Activated CD4-positive, alpha-beta memory T cell treated with anti-CD3 and anti-CD28 coated beads, Interleukin-2, amount 10 ng/mL, durations not matched to agents 7 days and 5 days (primary cell): ENCODE measurements around the gene BCL2L2. TPM values are rescaled to one million over a fixed set of nuclear protein-coding genes. Genes with fewer than 3 reads are reported as not detected.

Source experiments
- CTCF ChIA-PET: fragments of 350-600 bp; sonication (Branson Sonifier 250); formaldehyde crosslinking; loops from one replicate; lab custom pipeline; 2021; ENCODE audit warnings: antibody characterized with exemption, inconsistent platforms; lab: Charles Lee
- POLR2A ChIA-PET: fragments of 350-600 bp; sonication (Branson Sonifier 250); formaldehyde crosslinking; loops from one replicate; lab custom pipeline; 2021; ENCODE audit warnings: antibody characterized with exemption; lab: Charles Lee
- DNase-seq: peaks from one replicate; pipeline ENCODE4 v3.0.0-alpha.2; 2020
- H3K27ac Mint-ChIP-seq: one replicate; pipeline ENCODE4 v1.8.0; 2021; ENCODE audit warnings: mild to moderate bottlenecking, mixed read lengths
- H3K27me3 Mint-ChIP-seq: one replicate; pipeline ENCODE4 v1.8.0; 2021; ENCODE audit warnings: mixed read lengths
- H3K36me3 Mint-ChIP-seq: one replicate; pipeline ENCODE4 v1.8.0; 2021; ENCODE audit warnings: low read depth, mixed read lengths
- H3K4me1 Mint-ChIP-seq: one replicate; pipeline ENCODE4 v1.8.0; 2021; ENCODE audit warnings: mixed read lengths
- H3K4me3 Mint-ChIP-seq: one replicate; pipeline ENCODE4 v1.8.0; 2021; ENCODE audit warnings: mild to moderate bottlenecking, mixed read lengths
- H3K9me3 Mint-ChIP-seq: one replicate; pipeline ENCODE4 v1.8.0; 2021; ENCODE audit warnings: mixed read lengths
- total RNA-seq, 2 experiments: library from RNA; stranded (reverse); gene quantifications; one replicate each; pipeline ENCODE4 v1.2.3, GENCODE V29; 2021

The BCL2L2 gene
- total RNA-seq, 2 experiments from 2014 or later: 2.1 to 4.1 TPM

- H3K4me3 Mint-ChIP-seq: peak overlapping the region; percentile 93
Measured at GRCh38 chr14:23301288-23301968, 5.2 kb upstream of the BCL2L2 start.

DNA sequence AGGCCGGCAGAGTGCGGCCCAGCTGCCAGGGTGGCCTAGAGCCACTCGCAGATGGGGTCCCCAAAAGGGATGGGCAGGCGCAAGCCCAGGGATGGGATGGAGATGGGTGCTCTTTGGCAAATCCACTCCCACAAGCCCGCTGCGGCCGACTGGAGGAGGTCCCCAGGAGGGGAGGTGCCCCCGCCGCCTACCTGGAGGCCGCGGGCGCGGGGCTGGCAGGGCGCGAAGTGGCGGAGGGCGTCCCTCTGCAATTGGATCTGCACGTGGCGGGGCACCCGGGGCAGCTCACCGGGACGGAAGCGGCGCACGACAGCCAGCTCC, 4.7 kb upstream of the BCL2L2 start:
- Mint-ChIP-seq H3K36me3 (peaks cover 28% of the 10 kb centered on the region), H3K9me3 (no peaks in the 10 kb centered on the region), H3K27ac (peak overlapping the region; percentile 95), H3K27me3 (peaks cover 8% of the 10 kb centered on the region), H3K4me3 (peak overlapping the region; percentile 88), H3K4me1 (peaks cover 31% of the 10 kb centered on the region)
- ChIA-PET POLR2A (interaction anchor here (0.8 to 14.2 kb wide), 20 partner anchors 9 to 859 kb away, joined by 3 to 282 read pairs (median 6); partner anchors contain the start of genes ACIN1, C14orf119, HOMEZ and IRF9), CTCF (interaction anchor here (0.6 to 9.2 kb wide), 8 partner anchors 9 to 206 kb away, joined by 3 to 78 read pairs (median 8); partner anchors contain the start of genes C14orf119, HOMEZ and PABPN1)
- no peak for DNase-seq

More at GRCh38 chr14:23301288-23301968, 5.2 kb upstream of the BCL2L2 start:
- peak overlapping the region; percentile 95 for H3K27ac Mint-ChIP-seq
- peaks cover 33% of the 10 kb centered on the region for H3K36me3 Mint-ChIP-seq
- H3K27me3 Mint-ChIP-seq: peaks cover 8% of the 10 kb centered on the region
- peaks cover 31% of the 10 kb centered on the region for H3K4me1 Mint-ChIP-seq
- CTCF ChIA-PET: interaction anchor here (0.6 to 9.2 kb wide), 15 partner anchors 9 to 233 kb away, joined by 3 to 78 read pairs (median 4); partner anchors contain the start of genes C14orf119, CEBPE, HOMEZ and PABPN1
- DNase-seq: peak; percentile 98
- H3K9me3 Mint-ChIP-seq: no peaks in the 10 kb centered on the region
- POLR2A ChIA-PET: interaction anchor here (0.8 to 14.2 kb wide), 21 partner anchors 9 to 859 kb away, joined by 3 to 282 read pairs (median 7); partner anchors contain the start of genes ACIN1, C14orf119, HOMEZ and IRF9

DNA sequence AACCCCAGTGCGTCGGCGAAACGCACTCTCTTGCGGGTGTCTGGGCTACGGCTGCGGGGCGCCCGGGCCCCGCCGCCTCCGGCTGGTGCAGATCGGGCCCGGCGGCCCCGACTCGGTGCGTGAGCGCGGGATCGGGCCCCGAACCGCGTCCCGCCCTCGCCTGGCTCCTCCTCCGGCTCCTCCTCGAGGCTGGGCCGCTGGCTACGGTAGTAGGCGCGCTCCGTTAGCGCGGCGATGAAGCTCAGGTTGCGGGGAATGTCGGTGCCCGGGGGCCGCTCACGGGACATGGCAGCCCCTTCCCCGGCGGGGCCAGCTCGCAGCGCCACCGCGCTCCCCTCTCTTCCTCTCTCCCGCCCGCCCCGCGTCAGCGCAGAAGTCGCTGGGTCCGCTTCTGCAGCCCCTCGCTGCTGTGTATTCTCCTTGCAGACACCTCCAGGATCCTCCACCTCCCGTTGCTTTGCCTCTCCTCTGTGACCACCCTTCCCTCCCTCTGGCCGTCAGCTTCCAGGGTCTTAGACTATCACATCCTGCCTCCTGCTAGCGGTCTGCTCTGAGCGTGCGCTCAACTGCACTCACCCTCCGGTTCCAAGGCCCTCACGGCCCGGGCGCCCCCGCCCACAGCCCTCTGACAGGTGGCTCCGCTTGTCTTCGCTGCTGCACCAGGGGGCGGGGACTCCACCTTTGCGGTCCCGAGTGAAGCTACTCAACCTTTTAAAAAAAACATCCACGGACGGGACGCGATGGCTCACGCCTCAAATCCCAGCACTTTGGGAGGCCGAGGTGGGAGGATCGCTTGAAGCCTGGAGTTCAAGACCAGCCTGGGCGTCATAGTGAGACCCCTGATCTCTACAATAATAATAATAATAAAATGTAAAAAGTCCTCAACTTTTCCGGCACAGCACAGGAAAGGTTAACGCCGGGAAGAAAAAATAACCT, 4.1 kb upstream of the BCL2L2 start, which contains the start of gene PPP1R3E:
TSS of gene PPP1R3E (minus strand) at position 570 of the 936 bp plus-strand sequence. CDS start at position 287, 283 bp downstream.
- ChIA-PET POLR2A (interaction anchor here (0.7 to 14.2 kb wide), 20 partner anchors 9 to 858 kb away, joined by 3 to 282 read pairs (median 4); partner anchors contain the start of genes ACIN1, C14orf119, HOMEZ and IRF9), CTCF (interaction anchor here (0.6 to 9.2 kb wide), 9 partner anchors 10 to 234 kb away, joined by 3 to 78 read pairs (median 5); partner anchors contain the start of genes HOMEZ and PABPN1)
- peak; percentile 83 for DNase-seq

DNA sequence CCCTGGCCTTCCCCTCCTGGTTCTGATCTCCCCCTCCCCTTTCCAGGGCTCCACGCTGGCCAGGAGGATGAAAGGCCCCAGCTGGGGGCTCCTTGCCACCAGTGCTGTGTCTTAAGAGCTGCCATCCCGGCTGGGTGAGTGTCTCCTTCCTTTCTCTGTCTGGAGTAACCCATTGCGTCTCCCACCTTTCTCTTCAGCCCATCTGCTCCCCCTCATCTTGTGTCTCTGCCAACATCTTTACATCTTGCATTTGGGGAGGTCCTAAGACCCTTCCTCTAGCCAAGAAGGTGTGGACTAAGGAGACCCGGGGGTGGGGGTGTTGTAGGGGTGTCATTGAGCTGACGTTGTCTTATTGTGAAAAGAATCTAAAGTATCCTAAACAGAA, 505 bp downstream of the BCL2L2 start:
- no peaks in the 10 kb centered on the region for H3K9me3 Mint-ChIP-seq
- ChIA-PET POLR2A (interaction anchor here (1.6 to 14.2 kb wide), 2 partner anchors 14 to 21 kb away, joined by 3 to 282 read pairs; partner anchors contain the start of genes HOMEZ and PABPN1), CTCF (interaction anchor here (1.4 kb wide), 1 partner anchor 20 kb away, joined by 3 read pairs; no protein-coding TSS in a partner anchor)
- H3K4me3 Mint-ChIP-seq: peak overlapping the region; percentile 14
- DNase-seq: no peak
- peaks cover 3% of the 10 kb centered on the region for H3K36me3 Mint-ChIP-seq
- peaks cover 15% of the 10 kb centered on the region for H3K4me1 Mint-ChIP-seq
- H3K27me3 Mint-ChIP-seq: peaks cover 13% of the 10 kb centered on the region
- no peak overlapping the region for H3K27ac Mint-ChIP-seq

More for the DNA sequence above, 4.1 kb upstream of the BCL2L2 start, which contains the start of gene PPP1R3E:
- Mint-ChIP-seq H3K4me1 (peaks cover 31% of the 10 kb centered on the region), H3K4me3 (peak within 1 kb of the TSS; percentile 97), H3K27ac (peak within 1 kb of the TSS; percentile 97), H3K27me3 (peaks cover 8% of the 10 kb centered on the region), H3K36me3 (peaks cover 22% of the 10 kb centered on the region), H3K9me3 (no peaks in the 10 kb centered on the region)

DNA sequence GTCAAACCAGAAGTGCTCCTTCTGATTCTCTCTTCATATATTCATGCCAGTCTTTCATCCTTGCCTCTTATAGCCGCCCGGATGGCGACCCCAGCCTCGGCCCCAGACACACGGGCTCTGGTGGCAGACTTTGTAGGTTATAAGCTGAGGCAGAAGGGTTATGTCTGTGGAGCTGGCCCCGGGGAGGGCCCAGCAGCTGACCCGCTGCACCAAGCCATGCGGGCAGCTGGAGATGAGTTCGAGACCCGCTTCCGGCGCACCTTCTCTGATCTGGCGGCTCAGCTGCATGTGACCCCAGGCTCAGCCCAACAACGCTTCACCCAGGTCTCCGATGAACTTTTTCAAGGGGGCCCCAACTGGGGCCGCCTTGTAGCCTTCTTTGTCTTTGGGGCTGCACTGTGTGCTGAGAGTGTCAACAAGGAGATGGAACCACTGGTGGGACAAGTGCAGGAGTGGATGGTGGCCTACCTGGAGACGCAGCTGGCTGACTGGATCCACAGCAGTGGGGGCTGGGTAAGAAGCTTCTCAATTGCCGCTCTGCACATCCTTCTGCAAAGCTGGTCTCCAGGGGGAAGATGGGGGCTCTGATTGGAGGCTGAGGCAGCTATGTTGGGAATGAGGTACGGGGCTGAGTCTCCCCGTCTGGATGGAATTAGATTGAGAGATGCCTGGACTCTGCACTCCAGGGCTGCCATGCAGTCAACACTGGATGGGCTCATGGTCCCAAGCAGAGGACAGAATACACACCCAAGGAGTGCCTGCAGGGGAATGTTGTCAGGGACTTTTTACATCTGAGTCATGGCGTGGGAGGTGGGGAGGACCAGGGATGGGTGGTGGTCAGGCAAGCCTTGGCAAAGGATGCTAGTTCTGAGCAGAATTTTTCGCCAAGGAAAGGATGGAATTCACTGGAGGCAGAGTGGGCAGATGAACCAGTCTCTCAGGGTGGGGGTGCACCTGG, 1.3 kb downstream of the BCL2L2 start:
- no peak overlapping the region for H3K27ac Mint-ChIP-seq
- H3K27me3 Mint-ChIP-seq: peaks cover 13% of the 10 kb centered on the region
- POLR2A ChIA-PET: interaction anchor here (14.2 kb wide), 1 partner anchor 14 kb away, joined by 282 read pairs; the partner anchor contains the start of gene PABPN1
- no peak overlapping the region for H3K4me3 Mint-ChIP-seq
- no peaks in the 10 kb centered on the region for H3K9me3 Mint-ChIP-seq
- peaks cover 10% of the 10 kb centered on the region for H3K4me1 Mint-ChIP-seq
- no peak for DNase-seq
- no peaks in the 10 kb centered on the region for H3K36me3 Mint-ChIP-seq
- CTCF ChIA-PET: interaction anchor here (0.9 to 1.4 kb wide), 2 partner anchors 19 to 45 kb away, joined by 3 read pairs; partner anchors contain the start of gene SLC22A17

DNA sequence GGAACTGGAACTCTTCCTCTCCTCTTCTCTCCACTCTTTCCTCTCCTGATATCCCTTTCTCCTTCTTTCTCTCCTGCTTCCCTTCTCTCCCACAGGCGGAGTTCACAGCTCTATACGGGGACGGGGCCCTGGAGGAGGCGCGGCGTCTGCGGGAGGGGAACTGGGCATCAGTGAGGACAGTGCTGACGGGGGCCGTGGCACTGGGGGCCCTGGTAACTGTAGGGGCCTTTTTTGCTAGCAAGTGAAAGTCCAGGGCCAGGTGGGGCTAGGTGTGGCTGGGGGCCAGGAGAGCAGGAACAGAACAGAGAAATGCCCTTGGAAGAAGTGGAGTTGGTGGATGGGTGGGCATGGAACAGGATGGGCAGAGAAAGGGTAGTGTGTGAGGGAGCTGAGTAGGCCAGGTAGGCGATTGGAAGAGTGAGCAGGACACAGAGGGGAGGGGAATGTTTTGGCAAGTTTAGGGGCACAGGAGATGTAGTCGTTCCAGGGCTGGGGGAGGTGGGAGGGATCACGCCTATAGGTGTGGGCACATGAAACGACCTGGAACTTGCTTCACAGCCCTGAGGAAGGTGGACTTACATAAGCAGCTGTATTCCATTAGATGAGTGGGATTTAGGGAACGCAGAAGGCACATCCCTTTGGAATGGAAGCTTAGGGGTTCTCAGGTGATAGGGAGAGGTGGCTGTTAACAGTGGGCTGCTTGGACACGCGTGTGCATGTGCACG, 2.2 kb downstream of the BCL2L2 start:
- ChIA-PET POLR2A (interaction anchor here (14.2 kb wide), 1 partner anchor 13 kb away, joined by 282 read pairs; the partner anchor contains the start of gene PABPN1), CTCF (interaction anchor here (0.6 kb wide), 1 partner anchor 780 kb away, joined by 4 read pairs; no protein-coding TSS in a partner anchor)
- Mint-ChIP-seq H3K9me3 (no peaks in the 10 kb centered on the region), H3K27me3 (peaks cover 11% of the 10 kb centered on the region), H3K27ac (no peak overlapping the region), H3K4me1 (peaks cover 7% of the 10 kb centered on the region), H3K4me3 (no peak overlapping the region), H3K36me3 (no peaks in the 10 kb centered on the region)
- DNase-seq: no peak

GRCh38 chr14:23310546-23310945, 3.9 kb downstream of the BCL2L2 start:
- Mint-ChIP-seq H3K4me1 (peaks cover 7% of the 10 kb centered on the region), H3K4me3 (no peak overlapping the region), H3K27ac (no peak overlapping the region), H3K36me3 (no peaks in the 10 kb centered on the region), H3K27me3 (peaks cover 11% of the 10 kb centered on the region), H3K9me3 (no peaks in the 10 kb centered on the region)
- ChIA-PET CTCF (interaction anchor here (0.9 kb wide), 1 partner anchor 12 kb away, joined by 3 read pairs; no protein-coding TSS in a partner anchor), POLR2A (interaction anchor here (2.9 to 14.2 kb wide), 2 partner anchors 8 to 11 kb away, joined by 12 to 282 read pairs; partner anchors contain the start of genes PABPN1 and PPP1R3E)
- no peak for DNase-seq

- Mint-ChIP-seq H3K27ac (no peak overlapping the region), H3K36me3 (peaks cover 8% of the 10 kb centered on the region), H3K9me3 (peaks cover 5% of the 10 kb centered on the region), H3K4me1 (peaks cover 13% of the 10 kb centered on the region), H3K4me3 (no peak overlapping the region), H3K27me3 (no peaks in the 10 kb centered on the region)
- no peak for DNase-seq
- ChIA-PET POLR2A (interaction anchor here (1.0 to 1.3 kb wide), 2 partner anchors 13 to 309 kb away, joined by 4 to 5 read pairs; partner anchors contain the start of gene PPP1R3E), CTCF (interaction anchor here (0.8 kb wide), 1 partner anchor 64 kb away, joined by 3 read pairs; no protein-coding TSS in a partner anchor)
Measured at GRCh38 chr14:23316300-23316699, 9.7 kb downstream of the BCL2L2 start.

DNA sequence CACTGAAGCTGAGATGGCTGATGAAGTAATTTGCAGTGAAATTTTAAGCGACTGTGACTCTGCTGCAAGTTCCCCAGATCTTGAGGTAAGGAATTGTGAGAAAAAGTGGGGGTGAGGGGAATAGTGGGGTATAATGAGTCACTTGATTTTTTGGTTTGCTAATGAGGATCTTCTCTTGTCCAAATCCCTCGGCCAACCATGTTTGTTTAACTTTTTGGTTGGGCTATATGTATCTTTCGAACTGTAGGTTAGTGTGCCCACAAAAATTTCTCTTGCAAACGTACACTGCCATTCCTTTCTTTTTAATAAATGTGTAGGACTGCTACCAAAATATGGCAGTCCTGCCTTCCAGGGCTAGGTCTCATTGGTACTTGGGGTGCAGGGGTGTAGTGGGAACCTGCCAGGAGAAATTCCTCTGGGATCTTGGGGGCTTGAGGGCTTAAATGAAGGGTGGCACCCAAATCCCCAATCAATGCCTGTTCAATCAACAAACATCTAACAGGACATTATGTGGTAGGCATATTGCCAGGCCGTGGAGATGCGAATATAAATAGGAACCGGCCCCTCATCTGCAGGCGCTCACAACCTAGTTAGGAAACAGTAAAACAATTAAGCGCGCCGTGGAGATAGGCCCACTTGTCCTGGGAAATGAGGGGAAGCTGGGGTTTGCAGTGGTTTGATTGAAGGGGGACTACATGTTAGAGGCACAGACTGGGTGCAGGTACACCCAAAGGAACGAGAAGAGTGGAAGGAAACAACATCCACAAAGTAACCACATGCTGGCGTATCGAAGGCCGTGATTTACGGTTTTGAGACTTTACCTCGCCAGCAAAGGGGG, 13.3 kb downstream of the BCL2L2 start:
- DNase-seq: no peak
- H3K4me1 Mint-ChIP-seq: peaks cover 31% of the 10 kb centered on the region
- no peaks in the 10 kb centered on the region for H3K27me3 Mint-ChIP-seq
- peaks cover 5% of the 10 kb centered on the region for H3K9me3 Mint-ChIP-seq
- peak overlapping the region; percentile 87 for H3K4me3 Mint-ChIP-seq
- peaks cover 36% of the 10 kb centered on the region for H3K36me3 Mint-ChIP-seq
- CTCF ChIA-PET: interaction anchor here (0.5 to 4.6 kb wide), 11 partner anchors 14 to 390 kb away, joined by 3 to 58 read pairs (median 4); partner anchors contain the start of genes BCL2L2, HOMEZ and PPP1R3E
- H3K27ac Mint-ChIP-seq: peak overlapping the region; percentile 95
- POLR2A ChIA-PET: interaction anchor here (0.9 to 7.2 kb wide), 13 partner anchors 14 to 731 kb away, joined by 3 to 282 read pairs (median 5); partner anchors contain the start of genes ACIN1, BCL2L2, C14orf119 and DAD1
